MCF 10A (cell line): ENCODE measurements around the gene TEX19. TPM values are rescaled to one million over a fixed set of nuclear protein-coding genes. Genes with fewer than 3 reads are reported as not detected.

Experiments used
- BruUV-seq: library from RNA; stranded (reverse); fragments of 400-500 nt; replicated peaks from 2 replicates; lab custom pipeline; 2021; lab: Mats Ljungman, UMichigan
- CTCF ChIA-PET: fragments of 300-600 bp; sonication (Branson Sonifier 250); formaldehyde crosslinking; extraction: SDS; loops from one replicate; lab custom pipeline; 2021; ENCODE audit warnings: antibody characterized with exemption, inconsistent platforms; lab: Yijun Ruan, JAX
- POLR2A ChIA-PET: fragments of 300-600, 350-650 bp; sonication (Branson Sonifier 250); formaldehyde crosslinking; extraction: SDS; loops from one replicate; lab custom pipeline; 2020; ENCODE audit warnings: antibody characterized with exemption, inconsistent platforms; lab: Yijun Ruan, JAX
- DNase-seq: peaks from one replicate; pipeline ENCODE4 v3.0.0-alpha.2; 2018; ENCODE audit not compliant: unreplicated experiment
- H3K27ac Mint-ChIP-seq: one replicate; pipeline ENCODE4 v1.8.0; 2022; ENCODE audit warnings: mild to moderate bottlenecking, low read depth, mixed read lengths; ENCODE audit not compliant: unreplicated experiment
- H3K27me3 Mint-ChIP-seq: one replicate; pipeline ENCODE4 v1.8.0; 2022; ENCODE audit warnings: mixed read lengths; ENCODE audit not compliant: insufficient read depth, unreplicated experiment
- H3K36me3 Mint-ChIP-seq: one replicate; pipeline ENCODE4 v1.8.0; 2022; ENCODE audit warnings: mild to moderate bottlenecking, moderate library complexity, mixed read lengths; ENCODE audit not compliant: insufficient read depth, unreplicated experiment
- H3K4me1 Mint-ChIP-seq: one replicate; pipeline ENCODE4 v1.8.0; 2022; ENCODE audit warnings: mixed read lengths; ENCODE audit not compliant: insufficient read depth, unreplicated experiment
- H3K4me3 Mint-ChIP-seq: one replicate; pipeline ENCODE4 v1.8.0; 2022; ENCODE audit warnings: mild to moderate bottlenecking, moderate library complexity, mixed read lengths; ENCODE audit not compliant: unreplicated experiment
- H3K9me3 Mint-ChIP-seq: one replicate; pipeline ENCODE4 v1.8.0; 2022; ENCODE audit warnings: mixed read lengths; ENCODE audit not compliant: unreplicated experiment
- intact Hi-C: fragments of 100-400 bp; cut with micrococcal nuclease; formaldehyde crosslinking; loops from 2 replicates; pipeline ENCODE4 v1.14.1; 2022
- total RNA-seq: library from RNA; stranded (reverse); gene quantifications from 2 replicates; pipeline ENCODE4 v1.2.3, GENCODE V29; 2022
- TF ChIP-seq, protein P1 (sequence below): fragments of 200-600 bp; IDR thresholded peaks from one replicate; pipeline ENCODE4 v1.8.0; 2022; ENCODE audit warnings: antibody characterized with exemption, mild to moderate bottlenecking; ENCODE audit not compliant: unreplicated experiment

Gene TEX19
- total RNA-seq, 1 experiment from 2014 or later = not detected

DNA sequence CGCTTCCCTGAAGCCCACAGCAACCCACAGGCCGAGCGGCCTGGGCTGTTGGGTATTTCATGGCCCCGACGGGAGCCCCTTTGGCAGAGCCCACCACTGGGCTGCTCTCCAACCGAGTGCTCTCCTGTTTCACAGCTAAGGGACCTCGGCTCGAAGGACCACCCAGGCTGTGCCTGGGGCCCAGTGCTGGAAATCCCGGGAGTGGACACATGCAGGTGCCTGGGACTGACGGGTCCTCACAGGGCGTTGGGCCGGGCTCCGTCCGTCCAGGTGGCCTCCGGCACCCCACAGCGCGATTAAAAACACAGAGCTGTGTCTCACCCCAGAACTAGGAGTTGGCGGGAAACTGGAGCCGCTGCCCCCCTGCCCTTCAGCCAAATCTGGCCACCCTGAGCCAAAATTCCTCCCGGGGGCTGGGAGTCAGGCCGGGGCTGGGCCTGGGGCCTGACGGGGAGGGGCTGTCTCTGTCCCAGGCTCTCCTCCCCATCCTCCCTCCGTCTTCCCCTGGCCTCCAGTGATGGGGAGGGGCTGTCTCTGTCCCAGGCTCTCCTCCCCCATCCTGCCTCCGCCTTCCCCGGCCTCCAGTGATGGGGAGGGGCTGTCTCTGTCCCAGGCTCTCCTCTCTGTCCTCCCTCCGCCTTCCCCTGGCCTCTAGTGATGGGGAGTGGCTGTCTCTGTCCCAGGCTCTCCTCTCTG is 26.7 kb downstream of the TEX19 start:
- no peak for DNase-seq
- ChIA-PET CTCF (interaction anchor here (0.6 to 1.9 kb wide), 3 partner anchors 9 to 165 kb away, joined by 3 to 7 read pairs (median 3); no protein-coding TSS in a partner anchor), POLR2A (interaction anchor here (0.7 to 1.6 kb wide), 4 partner anchors 11 to 51 kb away, joined by 4 to 11 read pairs (median 5); partner anchors contain the start of gene SECTM1)
- BruUV-seq = no TSS peak
- no peak overlapping the region for H3K27ac Mint-ChIP-seq
- no peaks in the 10 kb centered on the region for H3K9me3 Mint-ChIP-seq
- TF ChIP-seq, protein P1, sequence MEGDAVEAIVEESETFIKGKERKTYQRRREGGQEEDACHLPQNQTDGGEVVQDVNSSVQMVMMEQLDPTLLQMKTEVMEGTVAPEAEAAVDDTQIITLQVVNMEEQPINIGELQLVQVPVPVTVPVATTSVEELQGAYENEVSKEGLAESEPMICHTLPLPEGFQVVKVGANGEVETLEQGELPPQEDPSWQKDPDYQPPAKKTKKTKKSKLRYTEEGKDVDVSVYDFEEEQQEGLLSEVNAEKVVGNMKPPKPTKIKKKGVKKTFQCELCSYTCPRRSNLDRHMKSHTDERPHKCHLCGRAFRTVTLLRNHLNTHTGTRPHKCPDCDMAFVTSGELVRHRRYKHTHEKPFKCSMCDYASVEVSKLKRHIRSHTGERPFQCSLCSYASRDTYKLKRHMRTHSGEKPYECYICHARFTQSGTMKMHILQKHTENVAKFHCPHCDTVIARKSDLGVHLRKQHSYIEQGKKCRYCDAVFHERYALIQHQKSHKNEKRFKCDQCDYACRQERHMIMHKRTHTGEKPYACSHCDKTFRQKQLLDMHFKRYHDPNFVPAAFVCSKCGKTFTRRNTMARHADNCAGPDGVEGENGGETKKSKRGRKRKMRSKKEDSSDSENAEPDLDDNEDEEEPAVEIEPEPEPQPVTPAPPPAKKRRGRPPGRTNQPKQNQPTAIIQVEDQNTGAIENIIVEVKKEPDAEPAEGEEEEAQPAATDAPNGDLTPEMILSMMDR = no peak
- peaks cover 23% of the 10 kb centered on the region for H3K27me3 Mint-ChIP-seq
- peaks cover 15% of the 10 kb centered on the region for H3K4me1 Mint-ChIP-seq
- H3K4me3 Mint-ChIP-seq = no peak overlapping the region
- intact Hi-C loops = loop anchor here (10.0 kb wide), 1 partner anchor 169 kb away; no protein-coding TSS in a partner anchor
- H3K36me3 Mint-ChIP-seq = no peaks in the 10 kb centered on the region

DNA sequence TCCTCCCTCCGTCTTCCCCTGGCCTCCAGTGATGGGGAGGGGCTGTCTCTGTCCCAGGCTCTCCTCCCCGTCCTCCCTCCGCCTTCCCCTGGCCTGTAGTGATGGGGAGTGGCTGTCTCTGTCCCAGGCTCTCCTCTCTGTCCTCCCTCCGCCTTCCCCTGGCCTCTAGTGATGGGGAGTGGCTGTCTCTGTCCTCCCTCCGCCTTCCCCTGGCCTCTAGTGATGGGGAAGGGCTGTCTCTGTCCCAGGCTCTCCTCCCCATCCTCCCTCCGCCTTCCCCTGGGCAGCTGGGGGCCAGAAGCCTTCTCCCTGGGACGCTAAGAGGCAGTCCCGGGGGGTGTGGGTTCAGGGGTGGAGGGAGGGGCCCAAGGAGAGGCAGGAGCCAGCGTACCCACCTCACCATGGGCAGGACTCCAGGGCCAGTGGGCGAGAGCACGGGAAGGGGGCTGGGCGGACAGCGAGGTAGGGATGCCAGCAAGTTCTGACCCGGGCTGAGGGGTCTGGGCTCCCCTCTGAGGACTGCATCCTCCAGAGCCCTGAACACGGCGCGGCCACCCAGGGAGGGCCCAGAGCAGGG is 27.3 kb downstream of the TEX19 start:
- H3K4me1 Mint-ChIP-seq = peaks cover 10% of the 10 kb centered on the region

DNA sequence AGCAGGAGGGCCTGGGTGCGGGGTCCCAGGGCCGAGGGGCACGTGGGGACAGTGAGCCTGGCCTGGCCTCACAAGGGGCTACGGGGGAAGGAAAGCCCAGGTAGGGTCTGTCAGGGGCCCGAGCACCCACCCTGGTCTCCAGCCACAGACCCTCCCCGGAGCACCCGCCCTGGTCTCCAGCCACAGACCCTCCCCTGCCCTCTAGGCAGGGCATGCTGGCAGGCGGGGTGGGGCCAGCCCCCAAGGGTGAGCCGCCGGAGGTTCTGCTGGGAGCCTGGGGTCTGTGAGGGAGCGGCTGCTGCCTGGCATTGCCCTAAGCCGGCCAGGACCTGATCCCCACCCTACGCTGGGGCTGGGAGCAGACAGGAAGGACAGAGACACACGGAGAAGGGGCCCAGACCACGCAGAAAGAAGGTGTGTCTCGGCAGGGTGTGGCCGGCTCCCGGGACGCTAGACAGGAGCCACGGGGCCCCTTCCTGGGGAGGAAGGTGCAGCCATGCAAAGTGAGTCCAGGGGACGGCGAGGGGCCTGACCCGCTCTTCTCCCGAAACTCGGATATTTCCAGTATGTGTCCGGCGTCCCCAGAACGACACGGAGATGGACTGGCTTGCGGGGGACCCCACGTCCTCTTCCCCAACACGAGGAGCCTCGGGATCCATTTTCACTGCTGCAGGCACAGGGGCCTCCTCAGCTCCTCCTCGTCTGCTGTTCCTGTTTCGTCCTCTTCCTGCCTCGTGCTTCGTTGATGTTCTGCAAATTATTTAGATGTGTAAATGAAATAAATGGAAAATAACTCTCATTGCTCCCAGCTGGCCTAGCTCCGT is 28.0 kb downstream of the TEX19 start:
- no TSS peak for BruUV-seq
- Mint-ChIP-seq H3K9me3 (no peaks in the 10 kb centered on the region), H3K27ac (no peak overlapping the region), H3K27me3 (peaks cover 12% of the 10 kb centered on the region), H3K36me3 (no peaks in the 10 kb centered on the region), H3K4me1 (peaks cover 9% of the 10 kb centered on the region), H3K4me3 (no peak overlapping the region)
- TF ChIP-seq, protein P1 = no peak
- ChIA-PET CTCF (interaction anchor here (0.5 kb wide), 1 partner anchor 190 kb away, joined by 3 read pairs; no protein-coding TSS in a partner anchor), POLR2A (interaction anchor here (0.6 kb wide), 1 partner anchor 150 kb away, joined by 3 read pairs; no protein-coding TSS in a partner anchor)
- intact Hi-C loops = loop anchor here (10.0 kb wide), 1 partner anchor 168 kb away; no protein-coding TSS in a partner anchor
- no peak for DNase-seq

More for the DNA sequence above, 27.3 kb downstream of the TEX19 start:
- Mint-ChIP-seq H3K36me3 (no peaks in the 10 kb centered on the region), H3K27me3 (peaks cover 16% of the 10 kb centered on the region), H3K27ac (no peak overlapping the region), H3K9me3 (no peaks in the 10 kb centered on the region), H3K4me3 (no peak overlapping the region)
- no peak for DNase-seq
- ChIA-PET POLR2A (interaction anchor here (0.7 kb wide), 1 partner anchor 10 kb away, joined by 4 read pairs; no protein-coding TSS in a partner anchor), CTCF (no interaction called here)
- TF ChIP-seq, protein P1 = no peak
- no TSS peak for BruUV-seq
- intact Hi-C loops = loop anchor here (10.0 kb wide), 1 partner anchor 168 kb away; no protein-coding TSS in a partner anchor
